Cardiac atrium fibroblast (primary cell): ENCODE results near the gene VASN. TPM values are rescaled to one million over a fixed set of nuclear protein-coding genes. Genes with fewer than 3 reads are reported as not detected.

Experiments used
- total RNA-seq: library from RNA; depleted of rRNA; stranded (reverse); fragments of >200 nt; gene quantifications from 2 replicates; pipeline ENCODE4 v1.2.3, GENCODE V29; 2015

Gene VASN
- total RNA-seq: 123 and 139 TPM in 2 replicates

GRCh38 chr16:4371357-4372000 lies at the start of gene VASN:
TSS of gene VASN (plus strand) at chr16:4371848. CDS start at chr16:4380878, 9,030 bp downstream.

GRCh38 chr16:4350787-4351659 lies 20.6 kb upstream of the VASN start, which contains the start of gene PAM16:
TSS of gene PAM16 (minus strand) at chr16:4351321. CDS start at chr16:4351234, 87 bp downstream.

GRCh38 chr16:4416200-4417032 lies 44.8 kb downstream of the VASN start, which contains the start of gene CORO7:
TSS of gene CORO7 (minus strand) at chr16:4416596. CDS start at chr16:4416518, 78 bp downstream.

GRCh38 chr16:4425378-4426020 lies 53.9 kb downstream of the VASN start, which contains the start of gene DNAJA3:
TSS of gene DNAJA3 (plus strand) at chr16:4425868. CDS start at chr16:4425882, 14 bp downstream.

Other genes starting within 250 kb of the VASN start
- not detected in 2 replicates for gene SRL, start 129.8 kb upstream of the VASN start, total RNA-seq
- gene TFAP4, start 98.8 kb upstream of the VASN start, total RNA-seq: 0.18 and 1.9 TPM in 2 replicates
- gene GLIS2, start 55.8 kb upstream of the VASN start, total RNA-seq: 5.4 and 6.5 TPM in 2 replicates
- gene PAM16, start 20.5 kb upstream of the VASN start, total RNA-seq: 50.9 and 53.5 TPM in 2 replicates
- 20.0 and 20.7 TPM in 2 replicates for gene CORO7, start 44.7 kb downstream of the VASN start, total RNA-seq
- gene DNAJA3, start 54.0 kb downstream of the VASN start, total RNA-seq: 33.2 TPM in 2 replicates
- gene NMRAL1, start 102.8 kb downstream of the VASN start, total RNA-seq: 52.5 and 66.6 TPM in 2 replicates
- gene HMOX2, start 104.5 kb downstream of the VASN start, total RNA-seq: 61.4 and 100 TPM in 2 replicates
- gene CDIP1, start 166.9 kb downstream of the VASN start, total RNA-seq: 22.9 and 23.8 TPM in 2 replicates
- not detected in 2 replicates for gene C16orf96, start 184.5 kb downstream of the VASN start, total RNA-seq
- 5.7 and 17.0 TPM in 2 replicates for gene UBALD1, start 243.0 kb downstream of the VASN start, total RNA-seq